ENCODE data around the gene BCL2L1.
"Not testable (repeated sequence)": the region's sequence is repeated elsewhere in the genome, so short reads cannot be mapped to it uniquely, and the experiment has no call there.

Gene BCL2L1

GRCh38 chr20:31673943-31674463, 48.7 kb downstream of the BCL2L1 start:
- DNase-seq: no peak

- no peak for DNase-seq
Observed at GRCh38 chr20:31673435-31673834, 49.2 kb downstream of the BCL2L1 start.

GRCh38 chr20:31671324-31671723, 51.3 kb downstream of the BCL2L1 start:
- DNase-seq: no peak

DNA sequence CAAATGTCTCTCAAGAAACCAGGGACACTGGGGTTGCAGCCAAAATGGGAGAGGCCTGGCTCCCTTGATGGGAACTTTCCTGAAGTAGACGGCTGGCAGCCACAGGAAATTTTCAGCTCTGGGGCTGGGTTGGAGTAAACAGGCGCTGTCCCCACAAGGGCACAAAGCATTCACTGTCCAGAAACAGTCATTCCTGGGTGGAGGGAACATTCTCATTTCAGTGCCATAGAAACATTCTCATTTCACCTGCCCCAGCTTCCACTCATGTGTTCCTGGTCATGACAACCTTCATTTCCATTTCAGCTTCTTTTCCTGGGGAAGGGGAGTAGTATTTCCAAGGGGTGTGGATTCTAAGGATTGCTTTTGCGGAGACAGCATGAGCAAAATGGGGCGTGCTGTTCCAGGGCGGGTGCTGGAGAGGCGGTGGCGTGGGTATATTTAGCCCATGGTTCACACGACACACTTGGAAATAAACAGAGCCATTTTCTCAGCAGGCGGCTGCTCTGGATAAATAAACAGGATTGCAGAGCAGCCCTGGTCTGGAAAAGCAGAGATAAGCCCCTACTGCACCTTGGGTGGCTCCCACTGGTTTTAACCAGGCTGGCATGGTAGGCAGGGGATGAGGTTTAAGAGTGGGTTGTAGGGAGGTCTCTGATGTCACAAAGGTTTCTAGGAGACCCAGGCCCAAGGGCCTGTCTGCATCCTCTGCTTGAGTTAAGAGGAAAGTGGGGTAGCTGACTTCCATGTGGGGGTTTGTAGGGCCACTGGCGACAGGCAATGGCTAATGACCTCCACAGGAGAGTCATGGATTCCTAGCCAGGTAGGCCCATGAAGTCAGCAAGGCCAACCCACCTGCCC, 52.1 kb downstream of the BCL2L1 start:
- DNase-seq: no peak

GRCh38 chr20:31669876-31670275, 52.8 kb downstream of the BCL2L1 start:
- no peak for DNase-seq

DNA sequence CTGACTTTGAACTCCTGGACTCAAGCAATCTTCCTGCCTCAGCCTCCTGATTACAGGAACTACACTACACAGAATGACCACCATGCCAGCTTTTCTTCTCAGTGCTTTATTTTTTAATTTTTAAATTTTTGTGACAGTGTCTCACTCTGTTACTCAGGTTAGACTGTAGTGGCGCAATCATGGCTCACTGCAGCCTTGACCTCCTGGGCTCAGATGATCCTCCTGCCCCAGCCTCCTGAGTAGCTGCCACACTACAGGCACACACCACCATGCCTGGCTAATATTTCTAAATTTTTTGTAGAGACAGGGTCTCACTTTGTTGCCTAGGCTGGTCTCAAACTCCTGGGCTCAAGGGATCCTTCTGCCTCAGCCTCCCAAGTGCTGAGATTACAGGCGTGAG, 53.7 kb downstream of the BCL2L1 start:
- not testable (repeated sequence) for DNase-seq

DNA sequence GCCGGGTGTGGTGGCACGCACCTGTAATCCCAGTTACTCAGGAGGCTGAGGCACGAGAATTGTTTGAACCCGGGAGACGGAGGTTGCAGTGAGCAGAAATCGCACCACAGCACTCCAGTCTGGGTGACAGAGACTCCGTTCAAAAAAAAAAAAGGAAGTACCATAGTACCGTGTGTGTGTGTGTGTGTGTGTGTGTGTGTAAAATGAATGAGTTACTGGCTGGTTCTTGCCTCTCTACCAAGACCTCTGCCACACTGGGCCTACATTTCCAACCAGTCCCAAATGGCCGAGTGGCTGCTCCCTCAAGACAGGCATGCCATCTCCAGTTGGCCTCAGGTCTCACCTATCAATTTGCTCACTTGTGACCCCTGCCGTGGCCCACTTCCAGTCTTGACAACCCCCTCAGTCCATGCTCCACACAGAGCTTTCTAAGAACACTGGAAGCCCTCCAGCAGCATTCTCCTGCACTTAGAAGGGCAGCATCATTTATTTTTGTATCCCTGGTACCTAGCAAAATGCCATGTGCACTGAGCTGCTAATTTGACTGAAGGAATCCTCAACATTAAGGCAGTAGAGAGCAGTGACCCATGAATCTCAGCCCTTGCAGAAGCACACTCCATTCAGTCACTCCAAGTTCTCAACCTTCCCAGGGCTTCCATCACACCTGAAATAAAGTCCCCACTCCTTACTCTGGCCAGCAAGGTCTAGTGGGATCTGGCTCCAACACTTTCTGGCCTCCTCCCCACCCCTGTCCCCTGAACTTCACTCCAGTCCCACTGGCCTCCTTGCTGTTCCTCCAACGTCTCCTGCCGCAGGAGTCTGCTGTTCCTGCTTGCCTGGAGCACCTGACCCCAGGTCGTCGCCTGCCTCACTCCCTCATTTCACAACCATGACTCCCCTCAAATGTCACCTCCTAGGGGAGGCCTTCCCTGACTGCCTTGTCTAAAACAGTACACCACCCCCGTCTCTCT, 55.1 kb downstream of the BCL2L1 start:
- DNase-seq: no peak

GRCh38 chr20:31666258-31667042, 56.2 kb downstream of the BCL2L1 start:
- no peak for DNase-seq

- no peak for DNase-seq
Observed at GRCh38 chr20:31665753-31666152, 56.9 kb downstream of the BCL2L1 start.

GRCh38 chr20:31664696-31665354, 57.8 kb downstream of the BCL2L1 start:
- no peak for DNase-seq

DNA sequence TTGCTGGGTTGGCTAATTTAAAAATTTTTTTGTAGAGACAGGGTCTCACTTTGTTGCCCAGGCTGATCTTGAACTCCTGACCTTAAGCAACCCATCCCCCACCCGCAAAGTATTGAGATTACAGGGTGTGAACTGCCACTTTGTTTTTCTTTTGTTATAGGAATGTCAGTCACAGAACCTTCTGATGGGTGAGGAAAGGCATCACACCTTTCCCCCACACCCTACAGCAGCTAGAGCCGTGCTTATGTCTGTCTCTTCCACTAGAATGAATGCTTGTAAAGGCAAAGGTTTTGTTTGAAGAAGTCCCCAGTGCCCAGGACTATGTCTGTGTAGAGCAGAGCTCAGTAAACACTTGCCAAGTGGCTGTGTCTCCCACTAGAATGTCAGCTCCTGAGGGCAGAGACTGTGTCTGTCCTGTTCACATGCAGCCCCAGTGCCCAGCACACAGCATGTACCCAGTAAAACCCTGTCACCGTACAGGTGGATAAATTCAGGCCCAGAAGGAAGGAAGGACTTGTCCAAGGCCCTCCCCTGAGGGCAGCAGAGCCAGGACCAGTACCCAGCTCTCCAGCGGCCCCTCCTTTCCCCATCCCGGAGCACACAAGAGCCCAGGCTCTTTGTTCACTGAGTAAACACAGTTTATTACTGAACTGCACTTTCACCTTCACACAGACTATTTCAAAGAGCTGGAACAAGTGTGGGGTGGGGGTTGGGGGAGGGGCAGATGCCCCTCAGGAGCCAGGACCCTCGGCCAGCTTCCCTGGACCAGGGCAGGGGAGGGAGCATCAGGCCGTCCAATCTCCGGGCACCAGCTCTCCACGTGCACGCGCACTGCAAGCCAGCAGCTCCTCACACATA, 58.6 kb downstream of the BCL2L1 start:
- no peak for DNase-seq

DNA sequence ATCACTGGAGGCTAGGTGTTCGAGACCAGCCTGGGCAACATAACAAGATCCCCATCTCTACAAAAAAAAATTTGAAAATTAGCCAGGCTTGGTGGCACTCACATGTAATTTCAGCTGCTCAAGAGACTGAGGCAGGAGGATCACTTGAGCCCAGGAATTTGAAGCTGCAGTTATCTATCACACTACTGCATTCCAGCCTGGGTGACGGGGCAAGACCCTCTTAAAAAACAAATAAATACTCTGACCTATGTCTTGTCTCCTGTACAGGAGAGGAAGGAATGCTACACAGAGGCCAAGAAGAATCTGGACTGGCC, 59.2 kb downstream of the BCL2L1 start:
- DNase-seq: no peak

DNA sequence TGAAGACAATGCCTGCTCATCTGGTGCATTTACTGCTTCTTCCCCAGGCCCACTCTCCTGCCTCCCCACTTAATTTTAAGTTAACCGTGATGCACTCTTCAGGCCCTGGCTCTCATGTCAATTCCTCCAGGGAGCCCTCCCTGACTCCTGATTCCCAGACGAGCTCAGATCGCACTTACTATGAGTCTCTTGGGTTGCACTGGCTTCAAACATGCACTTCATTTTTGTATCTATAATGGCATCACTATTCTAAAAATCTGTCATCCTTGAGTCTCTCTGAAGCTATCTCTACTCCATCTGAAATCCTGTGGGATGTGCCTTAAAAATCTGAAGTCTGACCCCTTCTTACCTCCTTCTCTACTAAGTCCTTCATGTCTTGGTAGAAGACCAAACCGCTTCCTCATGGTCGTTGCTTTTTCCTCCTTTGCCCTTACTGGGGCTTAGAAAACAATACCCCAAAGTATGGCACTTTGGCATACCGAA, 60.3 kb downstream of the BCL2L1 start:
- no peak for DNase-seq

GRCh38 chr20:31661625-31662371, 60.9 kb downstream of the BCL2L1 start:
- no peak for DNase-seq

GRCh38 chr20:31654534-31654933, 68.1 kb downstream of the BCL2L1 start:
- no peak for DNase-seq

- no peak for DNase-seq
Observed at GRCh38 chr20:31653561-31653960, 69.1 kb downstream of the BCL2L1 start.

- peak; percentile 34 for DNase-seq
Observed at GRCh38 chr20:31652917-31653396, 69.7 kb downstream of the BCL2L1 start.

DNA sequence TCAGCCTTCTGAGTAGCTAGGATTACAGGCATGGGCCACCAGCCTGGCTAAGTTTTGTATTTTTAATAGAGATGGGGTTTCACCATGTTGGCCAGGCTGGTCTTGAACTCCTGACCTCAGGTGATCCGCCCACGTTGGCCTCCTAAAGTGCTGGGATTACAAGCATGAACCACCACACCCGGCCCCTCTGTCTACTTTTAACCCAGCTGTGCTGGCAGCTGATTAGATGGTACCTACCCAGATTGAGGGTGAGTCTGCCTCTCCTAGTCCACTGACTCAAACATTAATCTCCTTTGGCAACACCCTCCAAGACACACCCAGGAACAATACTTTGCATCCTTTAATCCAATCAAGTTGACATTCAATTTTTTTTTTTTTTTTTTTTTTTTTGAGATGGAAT, 74.6 kb downstream of the BCL2L1 start:
- not testable (repeated sequence) for DNase-seq

- DNase-seq: no peak
Observed at GRCh38 chr20:31644701-31645100, 78.0 kb downstream of the BCL2L1 start.

GRCh38 chr20:31643522-31643921, 79.1 kb downstream of the BCL2L1 start:
- no peak for DNase-seq
